Fibroblast of lung (primary cell): ENCODE results near the gene LGALS4. TPM values are rescaled to one million over a fixed set of nuclear protein-coding genes. Genes with fewer than 3 reads are reported as not detected.
"Not testable (repeated sequence)": the region's sequence is repeated elsewhere in the genome, so short reads cannot be mapped to it uniquely, and the experiment has no call there.

Experiments used
- DNase-seq, 2 donors: peaks; one replicate each; pipeline versions ENCODE4 v3.0.0 to v3.0.0-alpha.2; 2010; ENCODE audit warnings: low read depth in 2 of 2
- H2AFZ ChIP-seq: 2 replicates; pipeline ENCODE4 v1.5.1; 2012; ENCODE audit warnings: low read length, control low read depth, inconsistent platforms
- H3K27ac ChIP-seq: 2 replicates; pipeline ENCODE4 v1.5.1; 2011; ENCODE audit warnings: low read length, control low read depth; ENCODE audit not compliant: insufficient read depth
- H3K27me3 ChIP-seq: 2 replicates; pipeline ENCODE4 v1.5.1; 2011; ENCODE audit warnings: mild to moderate bottlenecking, low read length; ENCODE audit not compliant: control insufficient read depth, insufficient read depth
- H3K36me3 ChIP-seq: 2 replicates; pipeline ENCODE4 v1.5.1; 2011; ENCODE audit warnings: low read length; ENCODE audit not compliant: control insufficient read depth, insufficient read depth
- H3K4me1 ChIP-seq: 2 replicates; pipeline ENCODE4 v1.5.1; 2011; ENCODE audit warnings: low read length; ENCODE audit not compliant: control insufficient read depth, insufficient read depth; ENCODE audit errors: extremely low read depth
- H3K4me2 ChIP-seq: 2 replicates; pipeline ENCODE4 v1.5.1; 2011; ENCODE audit warnings: low read length, control low read depth; ENCODE audit not compliant: insufficient read depth; ENCODE audit errors: extremely low read depth
- H3K4me3 ChIP-seq, 4 experiments: fragments of 200-600 bp in 1 of 4; sonication (generic) in 1 of 4; replicated peaks in 1 of 4; 2 replicates each; pipeline ENCODE4 v1.5.1; 2011 to 2016; ENCODE audit warnings: low read length in 4 of 4, low read depth in 3 of 4, mild to moderate bottlenecking in 3 of 4, control low read depth in 2 of 4, inconsistent platforms in 1 of 4, mixed read lengths in 1 of 4; ENCODE audit not compliant: insufficient read depth in 1 of 4; ENCODE audit errors: control extremely low read depth in 1 of 4
- H3K79me2 ChIP-seq: 2 replicates; pipeline ENCODE4 v1.5.1; 2012; ENCODE audit warnings: mild to moderate bottlenecking, low read length, inconsistent platforms; ENCODE audit not compliant: control insufficient read depth, insufficient read depth
- H3K9ac ChIP-seq: 2 replicates; pipeline ENCODE4 v1.5.1; 2011; ENCODE audit warnings: mild to moderate bottlenecking, low read length, control low read depth; ENCODE audit not compliant: insufficient read depth
- H3K9me3 ChIP-seq: 2 replicates; pipeline ENCODE4 v1.5.1; 2012; ENCODE audit warnings: low read depth, low read length; ENCODE audit not compliant: control insufficient read depth, insufficient read depth
- H4K20me1 ChIP-seq: 2 replicates; pipeline ENCODE4 v1.5.1; 2011; ENCODE audit warnings: low read length; ENCODE audit not compliant: control insufficient read depth, insufficient read depth; ENCODE audit errors: extremely low read depth
- CTCF ChIP-seq, 2 donors: IDR thresholded peaks in 1 of 2; conservative IDR thresholded peaks in 1 of 2; 1 replicate in 1 of 2; 2 replicates in 1 of 2; pipeline ENCODE4 v1.5.1; 2011 to 2012; ENCODE audit warnings: low read length in 2 of 2, control low read depth in 1 of 2, inconsistent platforms in 1 of 2, low read depth in 1 of 2, mild to moderate bottlenecking in 1 of 2
- EZH2 ChIP-seq: IDR thresholded peaks from 2 replicates; pipeline ENCODE4 v1.5.1; 2012; ENCODE audit warnings: low read length, control low read depth, mild to moderate bottlenecking; ENCODE audit errors: missing control alignments
- polyA plus RNA-seq, 2 donors: library from polyadenylated mRNA; depleted of rRNA in 1 of 2; stranded (reverse) in 1 of 2; unstranded in 1 of 2; fragments of >200 nt; gene quantifications; 2 replicates each; pipeline ENCODE4 v1.2.1, GENCODE V29; 2011 to 2012; ENCODE audit warnings: missing spikeins in 1 of 2
- total RNA-seq: library from RNA; depleted of rRNA; stranded (reverse); fragments of >200 nt; gene quantifications from 2 replicates; pipeline ENCODE4 v1.2.1, GENCODE V29; 2014

LGALS4 gene
- total and polyA plus RNA-seq, 2 donors (not counting 1 experiment from before 2014, with no cell fraction given), result not detected

- no peaks in the 10 kb centered on the region for H4K20me1 ChIP-seq
- no peak overlapping the region for H3K4me3 ChIP-seq
- no peak overlapping the region for H3K27ac ChIP-seq
- no peaks in the 10 kb centered on the region for H3K79me2 ChIP-seq
- no peaks in the 10 kb centered on the region for H3K9me3 ChIP-seq
- no peaks in the 10 kb centered on the region for H3K4me1 ChIP-seq
- DNase-seq, result no peak
- no peaks in the 10 kb centered on the region for H3K36me3 ChIP-seq
- no peak overlapping the region for H3K4me2 ChIP-seq
- no peak overlapping the region for H2AFZ ChIP-seq
- no peak overlapping the region for H3K9ac ChIP-seq
- TF ChIP-seq CTCF (conservative IDR thresholded peaks at IDR 0.05 in 1 of 2, IDR thresholded peaks at IDR 0.05 in 1 of 2; ENCODE audit: low read depth in 1 of 2, low read length in 2 of 2) (no peak), EZH2 (no peak)
- no peaks in the 10 kb centered on the region for H3K27me3 ChIP-seq
Measured at GRCh38 chr19:38774181-38774950, 38.4 kb downstream of the LGALS4 start.

- Histone ChIP-seq H3K4me1 (no peaks in the 10 kb centered on the region), H3K4me3 (no peak within 1 kb of the TSS), H3K27ac (no peak within 1 kb of the TSS), H3K9me3 (no peaks in the 10 kb centered on the region), H2AFZ (no peak within 1 kb of the TSS), H3K27me3 (no peaks in the 10 kb centered on the region), H4K20me1 (no peaks in the 10 kb centered on the region), H3K4me2 (no peak within 1 kb of the TSS), H3K9ac (no peak within 1 kb of the TSS), H3K79me2 (no peaks in the 10 kb centered on the region), H3K36me3 (no peaks in the 10 kb centered on the region)
- no peak for DNase-seq
- TF ChIP-seq EZH2, result no peak
- no peak for TF ChIP-seq CTCF (conservative IDR thresholded peaks at IDR 0.05 in 1 of 2, IDR thresholded peaks at IDR 0.05 in 1 of 2; ENCODE audit: low read depth in 1 of 2, low read length in 2 of 2)
Measured at GRCh38 chr19:38773469-38774177, 39.1 kb downstream of the LGALS4 start, which contains the start of gene LGALS7. LGALS7 (minus strand) TSS chr19:38773517; CDS start chr19:38773492, 25 bp downstream.

- H3K4me1 ChIP-seq, H2AFZ ChIP-seq, H3K27me3 ChIP-seq, H3K4me2 ChIP-seq, DNase-seq, H3K36me3 ChIP-seq, H3K9me3 ChIP-seq, H3K27ac ChIP-seq, H3K9ac ChIP-seq, H4K20me1 ChIP-seq, H3K4me3 ChIP-seq, H3K79me2 ChIP-seq: not testable (repeated sequence)
Measured at GRCh38 chr19:38771569-38771968, 41.2 kb downstream of the LGALS4 start.

- not testable (repeated sequence) for DNase-seq, H4K20me1 ChIP-seq, H3K27me3 ChIP-seq
Measured at GRCh38 chr19:38770949-38771275, 41.8 kb downstream of the LGALS4 start.

GRCh38 chr19:38770228-38770948 lies 42.4 kb downstream of the LGALS4 start:
- not testable (repeated sequence) for H3K79me2 ChIP-seq, H3K36me3 ChIP-seq, H3K27me3 ChIP-seq, H3K4me1 ChIP-seq, DNase-seq, H3K4me3 ChIP-seq, H3K9ac ChIP-seq, H2AFZ ChIP-seq, H4K20me1 ChIP-seq, H3K9me3 ChIP-seq, H3K4me2 ChIP-seq, H3K27ac ChIP-seq

More at GRCh38 chr19:38770949-38771275, 41.8 kb downstream of the LGALS4 start:
- not testable (repeated sequence) for H3K9ac ChIP-seq, H3K4me2 ChIP-seq, H3K79me2 ChIP-seq, H3K36me3 ChIP-seq, H3K27ac ChIP-seq, H3K4me3 ChIP-seq, H3K4me1 ChIP-seq, H2AFZ ChIP-seq, H3K9me3 ChIP-seq
